GM06990 (cell line): ENCODE results near the gene PSMA5.

Experiments used
- DNase-seq: peaks from one replicate; pipeline ENCODE4 v3.0.0-alpha.2; 2011; ENCODE audit not compliant: insufficient read length; ENCODE audit errors: extremely low read depth
- H3K27me3 ChIP-seq: replicated peaks from 2 replicates; pipeline ENCODE4 v1.6.0; 2011; ENCODE audit warnings: low read length; ENCODE audit not compliant: control insufficient read depth, insufficient read depth
- H3K36me3 ChIP-seq: 2 replicates; pipeline ENCODE4 v1.5.1; 2011; ENCODE audit warnings: low read length; ENCODE audit not compliant: control insufficient read depth, insufficient read depth
- H3K4me3 ChIP-seq: replicated peaks from 2 replicates; pipeline ENCODE4 v1.5.1; 2011; ENCODE audit warnings: low read depth, mild to moderate bottlenecking, control low read depth, low read length
- CTCF ChIP-seq: IDR thresholded peaks from 2 replicates; pipeline ENCODE4 v1.5.1; 2011; ENCODE audit warnings: low read length, control low read depth, mild to moderate bottlenecking, inconsistent platforms; ENCODE audit not compliant: insufficient read depth, poor library complexity, severe bottlenecking

The PSMA5 gene

GRCh38 chr1:109356915-109357314 is 69.3 kb downstream of the PSMA5 start:
- no peak for DNase-seq
- Histone ChIP-seq H3K27me3 (no peaks in the 10 kb centered on the region), H3K4me3 (no peak overlapping the region), H3K36me3 (no peaks in the 10 kb centered on the region)
- no peak for TF ChIP-seq CTCF

- Histone ChIP-seq H3K36me3 (no peaks in the 10 kb centered on the region), H3K4me3 (no peak overlapping the region), H3K27me3 (no peaks in the 10 kb centered on the region)
- no peak for DNase-seq
- TF ChIP-seq CTCF: no peak
Observed at GRCh38 chr1:109356505-109356904, 69.7 kb downstream of the PSMA5 start.

GRCh38 chr1:109354929-109355328 is 71.3 kb downstream of the PSMA5 start:
- no peak for TF ChIP-seq CTCF
- no peaks in the 10 kb centered on the region for H3K36me3 ChIP-seq

GRCh38 chr1:109351457-109351856 is 74.8 kb downstream of the PSMA5 start:
- DNase-seq: no peak
- TF ChIP-seq CTCF: no peak
- no peaks in the 10 kb centered on the region for H3K36me3 ChIP-seq
- no peaks in the 10 kb centered on the region for H3K27me3 ChIP-seq
- no peak overlapping the region for H3K4me3 ChIP-seq

More at GRCh38 chr1:109354929-109355328, 71.3 kb downstream of the PSMA5 start:
- no peak for DNase-seq
- Histone ChIP-seq H3K4me3 (no peak overlapping the region), H3K27me3 (no peaks in the 10 kb centered on the region)

- Histone ChIP-seq H3K4me3 (no peak overlapping the region), H3K36me3 (no peaks in the 10 kb centered on the region), H3K27me3 (no peaks in the 10 kb centered on the region)
- TF ChIP-seq CTCF: no peak
- no peak for DNase-seq
Observed at GRCh38 chr1:109350655-109351054, 75.6 kb downstream of the PSMA5 start.

GRCh38 chr1:109350182-109350581 is 76.1 kb downstream of the PSMA5 start:
- Histone ChIP-seq H3K36me3 (no peaks in the 10 kb centered on the region), H3K4me3 (no peak overlapping the region), H3K27me3 (no peaks in the 10 kb centered on the region)
- no peak for TF ChIP-seq CTCF
- DNase-seq: no peak
